GM19468 (cell line): ENCODE results near the gene SPTAN1.
"Not testable (repeated sequence)": the region's sequence is repeated elsewhere in the genome, so short reads cannot be mapped to it uniquely, and the experiment has no call there.

Experiments
- ATAC-seq: cut with Tn5 transposase; IDR thresholded peaks from one replicate; pipeline ENCODE4 v1.9.1; 2021; ENCODE audit warnings: mild to moderate bottlenecking, moderate library complexity, moderate number of reproducible peaks; ENCODE audit not compliant: unreplicated experiment; ENCODE audit errors: extremely low read depth

The SPTAN1 gene

GRCh38 chr9:128629136-128629535 is 76.7 kb downstream of the SPTAN1 start:
- ATAC-seq, result no peak

- ATAC-seq, result no peak
Measured at GRCh38 chr9:128629852-128630545, 77.6 kb downstream of the SPTAN1 start.

- ATAC-seq, result no peak
Measured at GRCh38 chr9:128631636-128632035, 79.2 kb downstream of the SPTAN1 start.

GRCh38 chr9:128632066-128632465 is 79.7 kb downstream of the SPTAN1 start:
- ATAC-seq, result no peak

GRCh38 chr9:128632486-128632885 is 80.1 kb downstream of the SPTAN1 start:
- no peak for ATAC-seq

GRCh38 chr9:128633057-128633456 is 80.7 kb downstream of the SPTAN1 start:
- no peak for ATAC-seq

- no peak for ATAC-seq
Measured at GRCh38 chr9:128633601-128634000, 81.2 kb downstream of the SPTAN1 start.

GRCh38 chr9:128634111-128634510 is 81.7 kb downstream of the SPTAN1 start:
- no peak for ATAC-seq

- ATAC-seq, result no peak
Measured at GRCh38 chr9:128634651-128635262, 82.4 kb downstream of the SPTAN1 start.

GRCh38 chr9:128635266-128636023 is 83.1 kb downstream of the SPTAN1 start:
- ATAC-seq, result no peak

GRCh38 chr9:128636024-128636390 is 83.6 kb downstream of the SPTAN1 start:
- ATAC-seq, result no peak

GRCh38 chr9:128636556-128637530 is 84.5 kb downstream of the SPTAN1 start:
- ATAC-seq, result no peak

GRCh38 chr9:128637656-128638055 is 85.3 kb downstream of the SPTAN1 start:
- no peak for ATAC-seq

GRCh38 chr9:128638580-128638979 is 86.2 kb downstream of the SPTAN1 start:
- no peak for ATAC-seq

- ATAC-seq, result no peak
Measured at GRCh38 chr9:128640603-128641002, 88.2 kb downstream of the SPTAN1 start.

- no peak for ATAC-seq
Measured at GRCh38 chr9:128642675-128643245, 90.4 kb downstream of the SPTAN1 start.

- ATAC-seq, result no peak
Measured at GRCh38 chr9:128643519-128644300, 91.3 kb downstream of the SPTAN1 start.

GRCh38 chr9:128648206-128648605 is 95.8 kb downstream of the SPTAN1 start:
- not testable (repeated sequence) for ATAC-seq

- ATAC-seq, result no peak
Measured at GRCh38 chr9:128651798-128652197, 99.4 kb downstream of the SPTAN1 start.
